Nephron (organoid): Measurements from ENCODE around the gene TP53I3.
A peak's percentile ranks its signal among the peaks of the same experiment; 100 is the strongest.

Source experiments
- H3K27ac Mint-ChIP-seq, 3 experiments: 2 replicates each; pipeline ENCODE4 v1.8.0; 2020; ENCODE audit warnings: mixed read lengths in 3 of 3, mild to moderate bottlenecking in 2 of 3, moderate library complexity in 1 of 3
- H3K27me3 Mint-ChIP-seq: 2 replicates; pipeline ENCODE4 v1.8.0; 2021; ENCODE audit warnings: low read depth, mild to moderate bottlenecking, moderate library complexity, mixed read lengths
- H3K36me3 Mint-ChIP-seq: 2 replicates; pipeline ENCODE4 v1.8.0; 2020; ENCODE audit warnings: low read depth, mixed read lengths
- H3K4me1 Mint-ChIP-seq: 2 replicates; pipeline ENCODE4 v1.8.0; 2020; ENCODE audit warnings: mixed read lengths
- H3K4me3 Mint-ChIP-seq, 3 experiments: 2 replicates each; pipeline ENCODE4 v1.8.0; 2020; ENCODE audit warnings: mild to moderate bottlenecking in 3 of 3, mixed read lengths in 3 of 3, moderate library complexity in 2 of 3
- H3K9me3 Mint-ChIP-seq: 2 replicates; pipeline ENCODE4 v1.8.0; 2020; ENCODE audit warnings: mixed read lengths
- CTCF ChIP-seq, 3 experiments: fragments of 200-600 bp; sonication (generic); IDR thresholded peaks; one replicate each; pipeline ENCODE4 v1.5.0; 2021; ENCODE audit warnings: antibody characterized with exemption in 3 of 3; ENCODE audit not compliant: unreplicated experiment in 3 of 3

TP53I3 gene

GRCh38 chr2:24088821-24089359, 4.3 kb upstream of the TP53I3 start:
- Mint-ChIP-seq H3K4me3 (no peak overlapping the region), H3K27me3 (no peaks in the 10 kb centered on the region), H3K36me3 (peaks cover 24% of the 10 kb centered on the region), H3K27ac (no peak overlapping the region), H3K4me1 (peaks cover 8% of the 10 kb centered on the region), H3K9me3 (no peaks in the 10 kb centered on the region)
- TF ChIP-seq CTCF (IDR thresholded peaks at IDR 0.05; ENCODE audit: unreplicated experiment in 3 of 3) = no peak

GRCh38 chr2:24087032-24087431, 2.4 kb upstream of the TP53I3 start:
- TF ChIP-seq CTCF (IDR thresholded peaks at IDR 0.05; ENCODE audit: unreplicated experiment in 3 of 3) = no peak

GRCh38 chr2:24086241-24086640, 1.6 kb upstream of the TP53I3 start:
- peaks cover 26% of the 10 kb centered on the region for H3K36me3 Mint-ChIP-seq
- no peaks in the 10 kb centered on the region for H3K9me3 Mint-ChIP-seq
- H3K27ac Mint-ChIP-seq = peak overlapping the region; percentile 16 to 84 (median 63)
- peak overlapping the region; percentile 54 to 74 (median 72) for H3K4me3 Mint-ChIP-seq
- no peak for TF ChIP-seq CTCF (IDR thresholded peaks at IDR 0.05; ENCODE audit: unreplicated experiment in 3 of 3)
- H3K27me3 Mint-ChIP-seq = no peaks in the 10 kb centered on the region
- peaks cover 25% of the 10 kb centered on the region for H3K4me1 Mint-ChIP-seq

More at GRCh38 chr2:24087032-24087431, 2.4 kb upstream of the TP53I3 start:
- Mint-ChIP-seq H3K36me3 (peaks cover 25% of the 10 kb centered on the region), H3K27ac (peak overlapping the region in 2 of 3 experiments; percentile 16 to 62), H3K4me1 (peaks cover 22% of the 10 kb centered on the region), H3K4me3 (peak overlapping the region; percentile 21 to 65 (median 31)), H3K27me3 (no peaks in the 10 kb centered on the region), H3K9me3 (no peaks in the 10 kb centered on the region)

GRCh38 chr2:24085200-24085489, 511 bp upstream of the TP53I3 start:
- H3K36me3 Mint-ChIP-seq = peaks cover 37% of the 10 kb centered on the region
- H3K27ac Mint-ChIP-seq = peak overlapping the region; percentile 98 to 99 (median 99)
- TF ChIP-seq CTCF (IDR thresholded peaks at IDR 0.05; ENCODE audit: unreplicated experiment in 3 of 3) = no peak
- peak overlapping the region; percentile 90 to 96 (median 93) for H3K4me3 Mint-ChIP-seq
- H3K9me3 Mint-ChIP-seq = no peaks in the 10 kb centered on the region
- no peaks in the 10 kb centered on the region for H3K27me3 Mint-ChIP-seq
- peaks cover 35% of the 10 kb centered on the region for H3K4me1 Mint-ChIP-seq

DNA sequence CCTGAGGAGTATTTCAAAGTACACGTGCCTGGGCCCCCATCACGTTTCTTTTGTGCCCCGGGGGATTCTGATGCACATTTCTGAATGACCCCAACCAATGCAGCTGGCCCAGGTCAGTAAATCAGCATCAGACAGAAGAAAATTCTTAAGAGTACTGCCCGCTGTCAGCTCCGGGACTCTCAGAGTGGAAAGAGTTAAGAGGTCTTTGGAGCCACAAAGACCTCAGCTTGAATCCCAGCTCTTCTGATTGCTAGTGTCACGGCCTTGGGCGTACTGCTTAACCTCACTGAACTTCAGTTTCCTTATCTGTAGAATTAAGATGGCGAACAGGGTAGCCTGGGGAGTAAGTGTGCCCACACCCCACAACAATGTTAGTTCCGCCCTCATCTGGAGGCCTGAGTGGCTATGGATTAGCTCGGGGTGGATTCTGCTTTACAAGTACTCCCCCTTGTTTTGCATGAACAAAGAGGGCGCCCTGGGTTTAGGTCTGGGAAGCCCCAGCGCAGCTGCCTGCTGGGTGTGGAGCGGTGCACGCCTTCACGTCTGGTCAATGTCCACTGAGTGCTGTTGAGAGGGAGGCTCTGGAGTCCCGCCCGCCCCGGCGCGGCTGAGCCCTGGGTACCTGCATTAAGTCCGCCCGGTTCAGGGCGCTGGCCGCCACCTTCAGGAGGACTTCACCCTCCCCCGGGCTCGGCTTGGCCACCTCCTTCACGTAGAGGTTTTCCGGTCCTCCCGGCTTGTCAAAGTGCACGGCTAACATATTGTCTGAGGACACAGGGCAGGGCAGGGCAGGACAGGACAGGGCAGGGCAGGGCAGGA, 858 bp downstream of the TP53I3 start:
- peaks cover 39% of the 10 kb centered on the region for H3K36me3 Mint-ChIP-seq
- no peak for TF ChIP-seq CTCF (IDR thresholded peaks at IDR 0.05; ENCODE audit: unreplicated experiment in 3 of 3)
- H3K27ac Mint-ChIP-seq = peak overlapping the region; percentile 98 to 99 (median 99)
- H3K4me1 Mint-ChIP-seq = peaks cover 35% of the 10 kb centered on the region
- H3K9me3 Mint-ChIP-seq = no peaks in the 10 kb centered on the region
- no peaks in the 10 kb centered on the region for H3K27me3 Mint-ChIP-seq
- H3K4me3 Mint-ChIP-seq = peak overlapping the region; percentile 90 to 96 (median 93)
